ENCODE results near the gene HSPA2.

DNA sequence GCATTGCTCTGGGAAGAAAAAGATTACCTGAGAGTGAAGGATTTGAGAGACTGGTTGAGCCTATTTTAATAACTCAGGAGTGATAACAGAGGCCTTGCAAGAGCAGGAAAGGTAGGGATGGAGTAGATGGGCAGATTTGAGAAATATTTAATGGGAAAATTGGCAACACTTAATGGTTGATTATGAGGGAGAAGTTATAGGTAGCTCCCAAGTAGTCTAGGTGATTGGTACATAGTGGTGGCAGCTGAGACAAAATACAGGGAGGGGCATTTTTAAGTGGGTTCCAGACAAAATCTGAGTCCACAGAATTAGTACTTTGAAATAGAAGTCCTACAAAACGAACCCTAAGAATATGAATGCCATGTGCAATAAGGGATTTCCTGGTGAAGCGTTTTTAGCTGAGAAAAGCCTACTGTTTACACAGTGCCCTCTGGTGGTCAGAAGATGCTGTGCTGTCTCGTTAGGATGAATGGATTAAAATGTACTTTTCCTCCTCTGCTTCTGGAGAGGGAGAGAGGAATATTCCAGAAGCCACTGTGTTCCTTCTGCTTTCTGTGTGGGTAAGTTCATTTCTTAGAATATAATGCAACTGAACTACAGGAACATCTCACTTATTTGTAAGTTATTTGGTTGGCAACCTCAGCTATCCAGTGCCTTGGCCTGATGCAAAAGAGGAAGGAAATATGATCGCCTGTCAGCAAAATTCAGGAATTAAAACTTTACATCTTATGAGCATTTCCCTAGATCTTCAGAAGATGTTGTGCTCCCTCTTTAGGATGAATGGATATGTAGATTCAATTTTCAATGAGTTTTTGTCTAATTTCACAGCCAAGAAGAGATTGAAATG lies 29.5 kb upstream of the HSPA2 start:
- TF ChIP-seq, protein P1, sequence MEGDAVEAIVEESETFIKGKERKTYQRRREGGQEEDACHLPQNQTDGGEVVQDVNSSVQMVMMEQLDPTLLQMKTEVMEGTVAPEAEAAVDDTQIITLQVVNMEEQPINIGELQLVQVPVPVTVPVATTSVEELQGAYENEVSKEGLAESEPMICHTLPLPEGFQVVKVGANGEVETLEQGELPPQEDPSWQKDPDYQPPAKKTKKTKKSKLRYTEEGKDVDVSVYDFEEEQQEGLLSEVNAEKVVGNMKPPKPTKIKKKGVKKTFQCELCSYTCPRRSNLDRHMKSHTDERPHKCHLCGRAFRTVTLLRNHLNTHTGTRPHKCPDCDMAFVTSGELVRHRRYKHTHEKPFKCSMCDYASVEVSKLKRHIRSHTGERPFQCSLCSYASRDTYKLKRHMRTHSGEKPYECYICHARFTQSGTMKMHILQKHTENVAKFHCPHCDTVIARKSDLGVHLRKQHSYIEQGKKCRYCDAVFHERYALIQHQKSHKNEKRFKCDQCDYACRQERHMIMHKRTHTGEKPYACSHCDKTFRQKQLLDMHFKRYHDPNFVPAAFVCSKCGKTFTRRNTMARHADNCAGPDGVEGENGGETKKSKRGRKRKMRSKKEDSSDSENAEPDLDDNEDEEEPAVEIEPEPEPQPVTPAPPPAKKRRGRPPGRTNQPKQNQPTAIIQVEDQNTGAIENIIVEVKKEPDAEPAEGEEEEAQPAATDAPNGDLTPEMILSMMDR (optimal IDR thresholded peaks at IDR 0.05 in 1 of 3, IDR thresholded peaks at IDR 0.05 in 1 of 3, conservative IDR thresholded peaks at IDR 0.05 in 1 of 3; ENCODE audit: extremely low read depth in 1 of 3, insufficient read depth in 2 of 3, low read length in 3 of 3): peak; percentile 76 to 96 (median 77)
- no peak for TF ChIP-seq EZH2 (IDR thresholded peaks at IDR 0.05; ENCODE audit: low read length)
